Common myeloid progenitor, CD34-positive (primary cell): ENCODE data around the gene FAT2. TPM values are rescaled to one million over a fixed set of nuclear protein-coding genes. Genes with fewer than 3 reads are reported as not detected.

Source experiments
- CTCF ChIA-PET: fragments of 350-600 bp; sonication (Branson Sonifier 250); formaldehyde crosslinking; loops from one replicate; lab custom pipeline; 2021; ENCODE audit warnings: antibody characterized with exemption; lab: Charles Lee
- POLR2A ChIA-PET: fragments of 350-600 bp; sonication (Branson Sonifier 250); formaldehyde crosslinking; loops from one replicate; lab custom pipeline; 2021; ENCODE audit warnings: antibody characterized with exemption; lab: Charles Lee
- DNase-seq, 3 donors: peaks; one replicate each; pipeline versions ENCODE4 v3.0.0 to v3.0.0-alpha.2; 2013
- H3K27ac ChIP-seq, 2 experiments: 1 replicate in 1 of 2; 2 replicates in 1 of 2; pipeline ENCODE4 v1.7.0; 2013; ENCODE audit warnings: inconsistent platforms in 2 of 2, low read length in 2 of 2, mild to moderate bottlenecking in 2 of 2, low read depth in 1 of 2, moderate library complexity in 1 of 2; ENCODE audit not compliant: severe bottlenecking in 2 of 2, insufficient read depth in 1 of 2, poor library complexity in 1 of 2
- H3K27me3 ChIP-seq, 5 experiments: replicated peaks in 2 of 5; 1 replicate in 3 of 5; 2 replicates in 2 of 5; pipeline versions ENCODE4 v1.6.1 to v1.7.0; 2013; ENCODE audit warnings: low read length in 4 of 5, mild to moderate bottlenecking in 2 of 5, moderate library complexity in 2 of 5, inconsistent platforms in 1 of 5; ENCODE audit not compliant: insufficient read depth in 5 of 5, control insufficient read depth in 4 of 5
- H3K36me3 ChIP-seq, 4 experiments: 1 replicate in 2 of 4; 2 replicates in 2 of 4; pipeline versions ENCODE4 v1.6.1 to v1.7.0; 2013; ENCODE audit warnings: low read length in 3 of 4, control low read depth in 1 of 4, mild to moderate bottlenecking in 1 of 4; ENCODE audit not compliant: control insufficient read depth in 4 of 4, insufficient read depth in 4 of 4
- H3K4me1 ChIP-seq, 4 experiments: 1 replicate in 3 of 4; 2 replicates in 1 of 4; pipeline versions ENCODE4 v1.6.1 to v1.7.1; 2013; ENCODE audit warnings: low read length in 3 of 4, mild to moderate bottlenecking in 3 of 4, control low read depth in 1 of 4, inconsistent platforms in 1 of 4, moderate library complexity in 1 of 4; ENCODE audit not compliant: control insufficient read depth in 4 of 4, insufficient read depth in 4 of 4; ENCODE audit errors: control extremely low read depth in 1 of 4
- H3K4me3 ChIP-seq, 7 experiments: 1 replicate in 4 of 7; 2 replicates in 3 of 7; pipeline versions ENCODE4 v1.5.1 to v1.7.0; 2013; ENCODE audit warnings: mild to moderate bottlenecking in 7 of 7, low read length in 6 of 7, moderate library complexity in 6 of 7, inconsistent platforms in 2 of 7, low read depth in 2 of 7, control low read depth in 1 of 7; ENCODE audit not compliant: insufficient read depth in 4 of 7, control insufficient read depth in 1 of 7; ENCODE audit errors: extremely low read depth in 1 of 7
- H3K9me3 ChIP-seq, 5 experiments: 1 replicate in 4 of 5; 2 replicates in 1 of 5; pipeline versions ENCODE4 v1.6.1 to v1.7.1; 2013; ENCODE audit warnings: low read length in 4 of 5, mild to moderate bottlenecking in 2 of 5, inconsistent platforms in 1 of 5, low read depth in 1 of 5, moderate library complexity in 1 of 5; ENCODE audit not compliant: control insufficient read depth in 4 of 5, insufficient read depth in 2 of 5; ENCODE audit errors: control extremely low read depth in 1 of 5
- WGBS: methylation state at CpG from one replicate; pipeline ENCODE4 v1.1.5; 2013; ENCODE audit not compliant: insufficient coverage; 5-methylcytosine and 5-hydroxymethylcytosine counted together
- polyA plus RNA-seq: library from polyadenylated mRNA; unstranded; fragments of 120-200 nt; gene quantifications from one replicate; pipeline ENCODE4 v1.2.1, GENCODE V29; 2013

FAT2 gene
- 0.05 TPM for polyA plus RNA-seq

- WGBS = 80% methylated on average over 10 of the region's 13 CpGs
- Histone ChIP-seq H3K36me3 (no peaks in the 10 kb centered on the region), H3K27ac (no peak within 1 kb of the TSS), H3K4me3 (no peak within 1 kb of the TSS), H3K9me3 (no peaks in the 10 kb centered on the region), H3K4me1 (no peaks in the 10 kb centered on the region), H3K27me3 (no peaks in the 10 kb centered on the region)
- no peak for DNase-seq
- CTCF ChIA-PET = interaction anchor here (1.3 kb wide), 1 partner anchor 10 kb away, joined by 4 read pairs; no protein-coding TSS in a partner anchor
- POLR2A ChIA-PET = no interaction called here
Observed at GRCh38 chr5:151591144-151591819, at the start of gene FAT2. Gene FAT2 (minus strand): TSS chr5:151591331. CDS start chr5:151568931, 22,400 bp downstream.

DNA sequence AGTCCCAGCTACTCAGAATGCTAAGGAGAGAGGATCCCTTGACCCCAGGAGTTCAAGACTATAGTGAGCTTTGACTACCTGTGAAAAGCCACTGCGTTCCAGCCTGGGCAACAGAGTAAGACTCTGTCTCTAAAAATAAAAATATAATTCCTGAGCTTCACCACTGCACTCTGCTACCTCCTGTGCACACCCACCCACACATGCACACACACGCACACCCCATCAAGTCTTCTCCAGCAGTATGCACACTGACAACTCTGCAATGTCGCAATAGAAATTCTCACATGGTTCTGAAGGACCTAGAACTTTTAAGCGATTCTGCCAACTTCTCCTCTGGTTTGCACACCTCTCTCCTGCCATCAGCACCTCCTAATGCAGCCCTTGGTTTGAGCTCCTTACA is 47.5 kb upstream of the FAT2 start:
- no peak for DNase-seq
- 75% methylated on average over 4 of the region's 4 CpGs for WGBS
- ChIA-PET POLR2A (no interaction called here), CTCF (interaction anchor here (0.8 to 2.1 kb wide), 5 partner anchors 7 to 209 kb away, joined by 3 to 9 read pairs (median 3); no protein-coding TSS in a partner anchor)
- Histone ChIP-seq H3K27ac (no peak overlapping the region), H3K36me3 (no peaks in the 10 kb centered on the region), H3K4me3 (no peak overlapping the region), H3K4me1 (peaks cover 0 to 11% (median 6%) of the 10 kb centered on the region in 4 experiments), H3K9me3 (no peaks in the 10 kb centered on the region), H3K27me3 (no peaks in the 10 kb centered on the region)

- DNase-seq = peak in 1 of 3 donors; percentile 28
- H3K4me1 ChIP-seq = peaks cover 0 to 11% (median 6%) of the 10 kb centered on the region in 4 experiments
- H3K36me3 ChIP-seq = no peaks in the 10 kb centered on the region
- no peaks in the 10 kb centered on the region for H3K9me3 ChIP-seq
- H3K27ac ChIP-seq = no peak overlapping the region
- H3K4me3 ChIP-seq = no peak overlapping the region
- ChIA-PET POLR2A (no interaction called here), CTCF (interaction anchor here (0.6 to 2.1 kb wide), 4 partner anchors 8 to 163 kb away, joined by 3 to 9 read pairs (median 3); no protein-coding TSS in a partner anchor)
- H3K27me3 ChIP-seq = no peaks in the 10 kb centered on the region
- WGBS = 51% methylated on average over 5 of the region's 5 CpGs
Observed at GRCh38 chr5:151637676-151638075, 46.5 kb upstream of the FAT2 start.

DNA sequence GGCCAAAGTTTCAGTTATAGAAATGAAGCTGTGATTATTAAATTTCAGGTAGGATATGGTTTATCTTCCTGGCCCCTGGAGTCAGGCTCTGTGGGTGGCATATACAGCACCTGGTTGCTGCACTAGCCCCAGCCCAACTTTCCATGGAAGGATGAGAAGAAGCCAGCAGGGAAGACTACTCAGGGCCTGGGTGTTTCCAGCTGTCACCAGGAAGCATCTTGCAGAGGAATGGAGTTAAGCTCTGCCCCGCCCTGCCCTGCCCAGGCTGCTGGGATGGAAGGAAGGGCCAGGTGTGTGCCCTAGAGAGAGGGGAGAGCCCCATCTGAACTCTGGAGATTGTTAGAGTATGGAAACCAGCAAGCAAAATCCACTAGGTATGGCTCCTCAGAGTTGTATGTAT is 42.8 kb upstream of the FAT2 start:
- Histone ChIP-seq H3K27ac (no peak overlapping the region), H3K4me1 (no peaks in the 10 kb centered on the region), H3K9me3 (no peaks in the 10 kb centered on the region), H3K27me3 (no peaks in the 10 kb centered on the region), H3K4me3 (no peak overlapping the region), H3K36me3 (no peaks in the 10 kb centered on the region)
- POLR2A ChIA-PET = no interaction called here
- 100% methylated on average over 1 of the region's 1 CpG for WGBS
- DNase-seq = no peak
- CTCF ChIA-PET = interaction anchor here (1.2 to 2.6 kb wide), 2 partner anchors 12 to 18 kb away, joined by 4 to 8 read pairs; no protein-coding TSS in a partner anchor

- CTCF ChIA-PET = interaction anchor here (2.6 kb wide), 1 partner anchor 19 kb away, joined by 8 read pairs; no protein-coding TSS in a partner anchor
- Histone ChIP-seq H3K27me3 (no peaks in the 10 kb centered on the region), H3K9me3 (no peaks in the 10 kb centered on the region), H3K4me3 (no peak overlapping the region), H3K4me1 (no peaks in the 10 kb centered on the region), H3K27ac (no peak overlapping the region), H3K36me3 (no peaks in the 10 kb centered on the region)
- POLR2A ChIA-PET = no interaction called here
- no peak for DNase-seq
- WGBS = 99% methylated on average over 7 of the region's 8 CpGs
Observed at GRCh38 chr5:151632941-151633340, 41.8 kb upstream of the FAT2 start.

GRCh38 chr5:151632524-151632923 is 41.4 kb upstream of the FAT2 start:
- Histone ChIP-seq H3K4me1 (no peaks in the 10 kb centered on the region), H3K27ac (no peak overlapping the region), H3K4me3 (no peak overlapping the region), H3K36me3 (no peaks in the 10 kb centered on the region), H3K9me3 (no peaks in the 10 kb centered on the region), H3K27me3 (no peaks in the 10 kb centered on the region)
- 92% methylated on average over 10 of the region's 15 CpGs for WGBS
- ChIA-PET POLR2A (no interaction called here), CTCF (no interaction called here)
- DNase-seq = no peak

DNA sequence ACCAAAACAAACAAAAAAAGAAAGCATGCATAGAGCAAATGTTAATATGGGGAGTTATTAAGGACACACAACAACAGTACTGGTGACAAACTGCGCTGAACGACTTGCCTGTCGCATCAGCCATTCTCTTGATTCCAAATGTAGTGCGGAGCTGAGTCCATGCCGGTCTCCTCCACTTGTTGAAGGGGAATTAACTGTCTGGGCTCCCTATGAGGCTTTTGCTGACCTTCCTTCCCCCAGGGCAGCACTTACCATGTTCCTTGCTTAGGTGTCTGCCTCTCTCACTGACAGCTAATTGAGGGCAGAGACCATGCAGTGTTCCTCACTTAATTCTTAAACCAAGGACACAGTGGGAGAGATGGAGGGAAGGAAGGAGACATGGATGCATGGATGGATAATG is 40.8 kb upstream of the FAT2 start:
- DNase-seq = no peak
- Histone ChIP-seq H3K27ac (no peak overlapping the region), H3K36me3 (no peaks in the 10 kb centered on the region), H3K27me3 (no peaks in the 10 kb centered on the region), H3K4me3 (no peak overlapping the region), H3K9me3 (no peaks in the 10 kb centered on the region), H3K4me1 (no peaks in the 10 kb centered on the region)
- CTCF ChIA-PET = no interaction called here
- POLR2A ChIA-PET = no interaction called here
- 98% methylated on average over 5 of the region's 5 CpGs for WGBS
